PC-3 (cell line): ENCODE results near the gene KNDC1. TPM values are rescaled to one million over a fixed set of nuclear protein-coding genes. Genes with fewer than 3 reads are reported as not detected.

ENCODE experiments used
- ATAC-seq: fragments of 200-7000 bp; cut with Tn5 transposase; 2 replicates; pipeline ENCODE4 v1.9.1; 2020; ENCODE audit warnings: mild to moderate bottlenecking, moderate library complexity
- BruUV-seq: library from RNA; stranded (reverse); fragments of 400-500 nt; replicated peaks from 2 replicates; lab custom pipeline; 2021; lab: Mats Ljungman, UMichigan
- CTCF ChIA-PET: fragments of 300-600 bp; sonication (Branson Sonifier 250); formaldehyde crosslinking; loops from one replicate; lab custom pipeline; 2022; ENCODE audit warnings: antibody characterized with exemption; lab: Charles Lee
- POLR2A ChIA-PET: fragments of 300-600 bp; sonication (Branson Sonifier 250); formaldehyde crosslinking; loops from one replicate; lab custom pipeline; 2022; ENCODE audit warnings: antibody characterized with exemption; ENCODE audit not compliant: unreplicated experiment; lab: Charles Lee
- DNase-seq: peaks from one replicate; pipeline ENCODE4 v3.0.0-alpha.2; 2015
- H2AFZ ChIP-seq: fragments of 300-600 bp; sonication (generic); 2 replicates; pipeline ENCODE4 v1.6.0; 2016; ENCODE audit warnings: antibody characterized with exemption, low read length
- H3F3A ChIP-seq: fragments of 300-600 bp; sonication (generic); one replicate; pipeline ENCODE4 v1.6.0; 2017; ENCODE audit warnings: antibody characterized with exemption, low read length, control low read depth, mild to moderate bottlenecking; ENCODE audit not compliant: unreplicated experiment
- H3K27ac ChIP-seq: fragments of 300-600 bp; sonication (generic); 2 replicates; pipeline ENCODE4 v1.5.1; 2016; ENCODE audit warnings: mild to moderate bottlenecking, low read length
- H3K27me3 ChIP-seq: fragments of 300-600 bp; sonication (generic); 2 replicates; pipeline ENCODE4 v1.6.1; 2016; ENCODE audit warnings: low read length, mixed read lengths
- H3K36me3 ChIP-seq: fragments of 300-600 bp; sonication (generic); 2 replicates; pipeline ENCODE4 v1.6.1; 2016; ENCODE audit warnings: low read depth, mixed run types, low read length, mixed read lengths
- H3K4me1 ChIP-seq: fragments of 300-600 bp; sonication (generic); 2 replicates; pipeline ENCODE4 v1.5.1; 2016; ENCODE audit warnings: low read length; ENCODE audit not compliant: insufficient read depth
- H3K4me2 ChIP-seq: fragments of 300-600 bp; sonication (generic); 2 replicates; pipeline ENCODE4 v1.6.0; 2016; ENCODE audit warnings: low read length
- H3K4me3 ChIP-seq: fragments of 300-600 bp; sonication (generic); 2 replicates; pipeline ENCODE4 v1.5.1; 2016; ENCODE audit warnings: mild to moderate bottlenecking, low read length, mixed read lengths
- H3K79me2 ChIP-seq: fragments of 300-600 bp; sonication (generic); 2 replicates; pipeline ENCODE4 v1.6.1; 2017; ENCODE audit warnings: low read length, mixed read lengths
- H3K9ac ChIP-seq: fragments of 300-600 bp; sonication (generic); 2 replicates; pipeline ENCODE4 v1.6.0; 2016; ENCODE audit warnings: mild to moderate bottlenecking, low read length
- H3K9me2 ChIP-seq: fragments of 300-600 bp; sonication (generic); replicated peaks from 2 replicates; pipeline ENCODE4 v1.6.1; 2016; ENCODE audit warnings: mixed run types, low read length, mixed read lengths
- H3K9me3 ChIP-seq: fragments of 300-600 bp; sonication (generic); 2 replicates; pipeline ENCODE4 v1.6.1; 2016; ENCODE audit warnings: low read length, mixed read lengths
- H4K20me1 ChIP-seq: fragments of 300-600 bp; sonication (generic); 2 replicates; pipeline ENCODE4 v1.6.1; 2016; ENCODE audit warnings: low read length, mixed read lengths
- CTCF ChIP-seq: fragments of 300-600 bp; sonication (generic); conservative IDR thresholded peaks from 2 replicates; pipeline ENCODE4 v1.5.1; 2017; ENCODE audit warnings: antibody characterized with exemption, low read depth, mild to moderate bottlenecking, low read length
- EZH2 ChIP-seq: fragments of 300-600 bp; sonication (generic); IDR thresholded peaks from one replicate; pipeline ENCODE4 v1.6.1; 2017; ENCODE audit warnings: antibody characterized with exemption, mild to moderate bottlenecking, low read length; ENCODE audit not compliant: unreplicated experiment
- EZH2phosphoT487 ChIP-seq: fragments of 300-600 bp; sonication (generic); IDR thresholded peaks from 2 replicates; pipeline ENCODE4 v1.6.1; 2018; ENCODE audit warnings: mild to moderate bottlenecking, antibody characterized with exemption, low read length, borderline replicate concordance
- intact Hi-C: fragments of 100-400 bp; cut with micrococcal nuclease; formaldehyde crosslinking; loops from 2 replicates; pipeline ENCODE4 v1.9.0; 2023
- total RNA-seq: library from RNA; depleted of rRNA; stranded (reverse); fragments of >200 nt; gene quantifications from 2 replicates; pipeline ENCODE4 v1.2.3, GENCODE V29; 2014

The KNDC1 gene
- total RNA-seq, 1 experiment from 2014 or later = not detected

- Histone ChIP-seq H3K79me2 (no peaks in the 10 kb centered on the region), H3K4me2 (no peak overlapping the region), H3K9me3 (no peaks in the 10 kb centered on the region), H3K4me3 (no peak overlapping the region), H3K27ac (no peak overlapping the region), H3K4me1 (no peaks in the 10 kb centered on the region), H3K36me3 (no peaks in the 10 kb centered on the region), H3K9ac (no peak overlapping the region), H4K20me1 (no peaks in the 10 kb centered on the region), H3K27me3 (peaks cover 67% of the 10 kb centered on the region), H2AFZ (no peak overlapping the region), H3F3A (no peaks in the 10 kb centered on the region), H3K9me2 (no peaks in the 10 kb centered on the region)
- POLR2A ChIA-PET = no interaction called here
- no peak for TF ChIP-seq EZH2
- no peak for TF ChIP-seq CTCF
- no peak for TF ChIP-seq EZH2phosphoT487
- DNase-seq (no peak), ATAC-seq (no peak)
- intact Hi-C loops = no loop called here
- CTCF ChIA-PET = no interaction called here
- BruUV-seq = no TSS peak
Observed at GRCh38 chr10:133186416-133187090, 26.5 kb downstream of the KNDC1 start.

GRCh38 chr10:133187091-133187905 lies 27.3 kb downstream of the KNDC1 start:
- TF ChIP-seq EZH2phosphoT487 = no peak
- TF ChIP-seq CTCF = no peak
- TF ChIP-seq EZH2 = no peak
- Histone ChIP-seq H3K4me3 (no peak overlapping the region), H3K27me3 (peaks cover 67% of the 10 kb centered on the region), H3K27ac (no peak overlapping the region), H4K20me1 (no peaks in the 10 kb centered on the region), H3F3A (no peaks in the 10 kb centered on the region), H2AFZ (no peak overlapping the region), H3K9me3 (no peaks in the 10 kb centered on the region), H3K9ac (no peak overlapping the region), H3K36me3 (no peaks in the 10 kb centered on the region), H3K4me1 (no peaks in the 10 kb centered on the region), H3K79me2 (no peaks in the 10 kb centered on the region), H3K4me2 (no peak overlapping the region), H3K9me2 (no peaks in the 10 kb centered on the region)
- DNase-seq (no peak), ATAC-seq (no peak)
- intact Hi-C loops = no loop called here
- ChIA-PET CTCF (no interaction called here), POLR2A (no interaction called here)
- no TSS peak for BruUV-seq
